Measurements from ENCODE around the gene CACNB4. TPM values are rescaled to one million over a fixed set of nuclear protein-coding genes. Genes with fewer than 3 reads are reported as not detected.

CACNB4 gene
- total RNA-seq, 1 donor from 2014 or later: 3.7 TPM

GRCh38 chr2:151891566-151892194 is 207.2 kb downstream of the CACNB4 start:
- intact Hi-C loops (cut with DNase I): no loop called here
- Histone ChIP-seq H3K4me3 (peak overlapping the region; percentile 43 to 54), H3K4me1 (no peaks in the 10 kb centered on the region)

GRCh38 chr2:151887164-151887563 is 211.7 kb downstream of the CACNB4 start:
- Histone ChIP-seq H3K27me3 (no peaks in the 10 kb centered on the region), H3K36me3 (no peaks in the 10 kb centered on the region), H3K4me1 (no peaks in the 10 kb centered on the region), H3K9me3 (no peaks in the 10 kb centered on the region), H3K27ac (no peak overlapping the region), H3K4me3 (no peak overlapping the region)
- no peak for TF ChIP-seq CTCF (IDR thresholded peaks at IDR 0.05)
- DNase-seq (ENCODE audit: low spot score in 2 of 2): no peak
- intact Hi-C loops (cut with DNase I): no loop called here

More at GRCh38 chr2:151891566-151892194, 207.2 kb downstream of the CACNB4 start:
- no peak for DNase-seq (ENCODE audit: low spot score in 2 of 2)
- TF ChIP-seq CTCF (IDR thresholded peaks at IDR 0.05): no peak
- no peaks in the 10 kb centered on the region for H3K36me3 ChIP-seq
- H3K9me3 ChIP-seq: peaks cover 0 to 6% of the 10 kb centered on the region in 2 donors
- H3K27me3 ChIP-seq: no peaks in the 10 kb centered on the region
- H3K27ac ChIP-seq: no peak overlapping the region

GRCh38 chr2:151886241-151886640 is 212.6 kb downstream of the CACNB4 start:
- no peak overlapping the region for H3K4me3 ChIP-seq
- no peaks in the 10 kb centered on the region for H3K9me3 ChIP-seq
- intact Hi-C loops (cut with DNase I): no loop called here
- peaks cover 0 to 1% of the 10 kb centered on the region in 2 donors for H3K4me1 ChIP-seq
- no peak for DNase-seq (ENCODE audit: low spot score in 2 of 2)
- TF ChIP-seq CTCF (IDR thresholded peaks at IDR 0.05): no peak
- H3K27ac ChIP-seq: peak overlapping the region in 1 of 2 donors; percentile 20
- H3K27me3 ChIP-seq: no peaks in the 10 kb centered on the region
- no peaks in the 10 kb centered on the region for H3K36me3 ChIP-seq

DNA sequence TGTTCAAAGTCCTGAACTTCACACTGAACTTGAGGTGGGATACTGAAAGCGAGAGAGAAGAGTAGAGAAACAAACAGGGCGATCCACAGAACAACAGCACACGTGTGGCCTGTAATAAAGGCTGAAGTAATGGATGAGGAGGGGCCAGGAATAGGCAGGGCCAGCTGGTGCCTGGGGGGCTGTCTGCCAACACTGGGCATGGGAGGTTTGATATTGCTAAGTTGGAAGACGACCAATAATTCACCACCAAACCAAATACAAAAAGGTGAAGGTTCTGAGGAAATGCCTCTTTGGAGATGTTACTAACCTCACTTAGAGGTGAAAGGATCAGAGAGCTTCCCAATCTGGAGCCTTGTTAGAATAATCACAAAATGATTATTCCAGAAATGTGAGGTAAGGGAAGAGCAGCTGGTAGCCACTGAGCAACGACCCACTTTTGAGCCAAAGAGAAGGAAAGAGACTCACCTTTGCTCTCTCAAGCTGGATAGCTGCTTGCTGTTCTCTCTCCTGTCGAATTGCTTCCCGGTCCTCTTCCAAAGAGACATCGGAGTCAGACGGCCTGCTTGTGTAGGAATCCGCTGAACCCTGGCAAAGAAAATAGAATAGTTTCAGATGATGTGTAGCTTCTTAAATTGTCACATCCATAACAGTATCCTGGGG is 215.9 kb downstream of the CACNB4 start:
- Histone ChIP-seq H3K27ac (no peak overlapping the region), H3K4me3 (no peak overlapping the region), H3K9me3 (no peaks in the 10 kb centered on the region), H3K36me3 (no peaks in the 10 kb centered on the region), H3K4me1 (peaks cover 0 to 14% of the 10 kb centered on the region in 2 donors), H3K27me3 (no peaks in the 10 kb centered on the region)
- TF ChIP-seq CTCF (IDR thresholded peaks at IDR 0.05): no peak
- intact Hi-C loops (cut with DNase I): loop anchor here (5.0 kb wide), 2 partner anchors 39 to 64 kb away; no protein-coding TSS in a partner anchor
- DNase-seq (ENCODE audit: low spot score in 2 of 2): no peak

GRCh38 chr2:151881342-151881741 is 217.5 kb downstream of the CACNB4 start:
- DNase-seq (ENCODE audit: low spot score in 2 of 2): no peak
- intact Hi-C loops (cut with DNase I): loop anchor here (5.0 kb wide), 2 partner anchors 41 to 66 kb away; no protein-coding TSS in a partner anchor
- Histone ChIP-seq H3K4me1 (peaks cover 0 to 22% of the 10 kb centered on the region in 2 donors), H3K4me3 (no peak overlapping the region), H3K27ac (no peak overlapping the region), H3K36me3 (no peaks in the 10 kb centered on the region), H3K27me3 (no peaks in the 10 kb centered on the region), H3K9me3 (no peaks in the 10 kb centered on the region)
- no peak for TF ChIP-seq CTCF (IDR thresholded peaks at IDR 0.05)
